Adrenal gland (tissue), 19 donors: ENCODE measurements around the gene NKIRAS1. TPM values are rescaled to one million over a fixed set of nuclear protein-coding genes. Genes with fewer than 3 reads are reported as not detected.
A peak's percentile ranks its signal among the peaks of the same experiment; 100 is the strongest.

Experiments
- DNase-seq, 7 donors: peaks; one replicate each; pipeline ENCODE4 v3.0.0-alpha.2; 2019 to 2020
- H3K27ac ChIP-seq, 5 donors: fragments of 200-600 bp; sonication (generic) in 4 of 5; 1 replicate in 3 of 5; 2 replicates in 2 of 5; pipeline versions ENCODE4 v1.5.1 to v1.8.0; 2016 to 2020; ENCODE audit warnings: mild to moderate bottlenecking in 1 of 5
- H3K27me3 ChIP-seq: fragments of 200-600 bp; 2 replicates; pipeline ENCODE4 v1.8.0; 2021
- H3K36me3 ChIP-seq, 2 donors: fragments of 200-600 bp; replicated peaks in 1 of 2; 1 replicate in 1 of 2; 2 replicates in 1 of 2; pipeline versions ENCODE4 v1.5.1 to v1.8.0; 2018 to 2022
- H3K4me1 ChIP-seq, 2 donors: fragments of 200-600 bp; replicated peaks in 1 of 2; 1 replicate in 1 of 2; 2 replicates in 1 of 2; pipeline versions ENCODE4 v1.5.1 to v1.8.0; 2018 to 2021
- H3K4me3 ChIP-seq, 4 donors: fragments of 200-600 bp; sonication (generic) in 3 of 4; one replicate each; pipeline ENCODE4 v1.5.1; 2016 to 2018
- H3K9me3 ChIP-seq, 3 donors: fragments of 200-600 bp; sonication (generic) in 1 of 3; replicated peaks in 1 of 3; 1 replicate in 2 of 3; 2 replicates in 1 of 3; pipeline versions ENCODE4 v1.5.1 to v1.8.0; 2016 to 2021
- CTCF ChIP-seq, 6 experiments: fragments of 450-650 bp in 4 of 6; fragments of 200-600 bp in 2 of 6; sonication (generic) in 1 of 6; IDR thresholded peaks; 1 replicate in 5 of 6; 2 replicates in 1 of 6; pipeline versions ENCODE4 v1.5.1 to v1.8.0; 2016 to 2021; ENCODE audit warnings: antibody characterized with exemption in 6 of 6, mild to moderate bottlenecking in 2 of 6, moderate library complexity in 1 of 6
- POLR2A ChIP-seq, 2 donors: fragments of 450-650 bp; IDR thresholded peaks; one replicate each; pipeline ENCODE4 v1.6.1; 2017; ENCODE audit warnings: antibody characterized with exemption in 2 of 2, mild to moderate bottlenecking in 2 of 2, moderate library complexity in 1 of 2
- WGBS, 4 donors: extraction: QIAGEN DNeasy Blood & Tissue Kit in 2 of 4; methylation state at CpG; one replicate each; pipeline versions ENCODE4 v1.1.5 to v1.1.7; 2013 to 2017; 5-methylcytosine and 5-hydroxymethylcytosine counted together
- intact Hi-C, 2 donors: fragments of 100-400 bp; cut with DNase I; formaldehyde crosslinking; loops; one replicate each; pipeline versions ENCODE4 v1.14.1 to v1.15.0; 2022 to 2023
- long read RNA-seq, 10 donors: library from polyadenylated mRNA in 3 of 10; unstranded in 2 of 10; stranded (forward) in 1 of 10; transcript quantifications; one replicate each; pipeline ENCODE4 v2.0.0 and lab custom pipeline, GENCODE V29; 2021 to 2026
- polyA plus RNA-seq, 3 donors: library from polyadenylated mRNA; stranded (reverse); fragments of 200-250 nt in 2 of 3; fragments of 350-450 nt in 1 of 3; fragmentation: Illumina TruSeq in 1 of 3; extraction: RNeasy Lipid Tissue Mini Kit (QIAGEN cat#74804) in 1 of 3; gene quantifications; one replicate each; pipeline ENCODE4 v1.2.3, GENCODE V29; 2013 to 2014
- total RNA-seq, 9 donors: library from RNA; depleted of rRNA in 4 of 9; stranded (reverse); fragments of >200 nt in 4 of 9; fragments of 120-200 nt in 1 of 9; fragmentation: NEBNext Ultra II Directional in 1 of 9; extraction: Animal tissue kit (Norgen Biotek cat#: 25700) in 1 of 9; gene quantifications; one replicate each; pipeline versions ENCODE4 v1.1.0 to v1.2.4, GENCODE V29; 2013 to 2023
- donor health status: healthy with polysubstance abuse.
- donor health status: Bipolar disorder and iron deficiency.
- donor health status: DM: yes; HTN: yes; CAD: no.
- donor health status: DM: no; HTN: no; CAD: no.
- donor health status: DM: no; HTN: no; CAD: no.
- donor health status: DM: yes; HTN: yes; CAD: no.

Gene NKIRAS1
- total RNA-seq (10 to 100 TPM; 11.2 to 36.5 (median 16.4) TPM), polyA plus RNA-seq (10 to 100 TPM in 1 of 3 donors, 1 to 10 TPM in 2; 6.7 to 31.4 (median 8.0) TPM)
- long read RNA-seq, donor 1, transcript NKIRAS1-206 (5 exons, 2,014 nt): major isoform, 8 of 1,524 reads
- long read RNA-seq, donor 1, partial matches to known transcripts: 491 of 1,524 reads
- long read RNA-seq, donor 1, other reads (novel, unspliced or antisense): 1,022 of 1,524 reads
- long read RNA-seq, donor 2, transcript NKIRAS1-206 (5 exons, 2,014 nt): major isoform, 6 of 8 reads
- long read RNA-seq, donor 2, partial matches to known transcripts: 0 of 8 reads
- long read RNA-seq, donor 2, other reads (novel, unspliced or antisense): 0 of 8 reads
- long read RNA-seq, donor 3, transcript NKIRAS1-206 (5 exons, 2,014 nt): major isoform, 9 of 13 reads
- long read RNA-seq, donor 3, partial matches to known transcripts: 0 of 13 reads
- long read RNA-seq, donor 3, other reads (novel, unspliced or antisense): 0 of 13 reads
- long read RNA-seq, donor 4, transcript NKIRAS1-206 (5 exons, 2,014 nt): major isoform, 15 of 20 reads
- long read RNA-seq, donor 4, partial matches to known transcripts: 0 of 20 reads
- long read RNA-seq, donor 4, other reads (novel, unspliced or antisense): 4 of 20 reads
- long read RNA-seq, donor 5, transcript NKIRAS1-206 (5 exons, 2,014 nt): major isoform, 17 of 21 reads
- long read RNA-seq, donor 5, partial matches to known transcripts: 0 of 21 reads
- long read RNA-seq, donor 5, other reads (novel, unspliced or antisense): 3 of 21 reads
- long read RNA-seq, donor 6, transcript NKIRAS1-206 (5 exons, 2,014 nt): major isoform, 9 of 13 reads
- long read RNA-seq, donor 6, partial matches to known transcripts: 1 of 13 reads
- long read RNA-seq, donor 6, other reads (novel, unspliced or antisense): 3 of 13 reads
- long read RNA-seq, donor 7, partial matches to known transcripts: 266 of 755 reads
- long read RNA-seq, donor 7, other reads (novel, unspliced or antisense): 483 of 755 reads
- long read RNA-seq, donor 8, transcript NKIRAS1-206 (5 exons, 2,014 nt): major isoform, 7 of 2,082 reads
- long read RNA-seq, donor 8, partial matches to known transcripts: 1,767 of 2,082 reads
- long read RNA-seq, donor 8, other reads (novel, unspliced or antisense): 307 of 2,082 reads
- long read RNA-seq, donor 9, partial matches to known transcripts: 0 of 6 reads
- long read RNA-seq, donor 9, other reads (novel, unspliced or antisense): 0 of 6 reads
- long read RNA-seq, donor 10, transcript NKIRAS1-206 (5 exons, 2,014 nt): major isoform, 6 of 1,334 reads
- long read RNA-seq, donor 10, partial matches to known transcripts: 468 of 1,334 reads
- long read RNA-seq, donor 10, other reads (novel, unspliced or antisense): 859 of 1,334 reads

GRCh38 chr3:23916886-23917678 is at the start of gene NKIRAS1, which contains the start of gene RPL15:
Gene NKIRAS1, minus strand, starts transcription at chr3:23916990. Its CDS starts 6,086 bp downstream, at chr3:23910904.
Gene RPL15, plus strand, starts transcription at chr3:23917132. Its CDS starts 728 bp downstream, at chr3:23917860.
- H3K4me3 ChIP-seq: peak within 1 kb of the TSS; percentile 13 to 90 (median 70)
- no peaks in the 10 kb centered on the region for H3K27me3 ChIP-seq
- intact Hi-C loops: no loop called here
- H3K27ac ChIP-seq: peak within 1 kb of the TSS; percentile 76 to 99 (median 94)
- WGBS, 4 donors: 0 to 1% (median 0%) methylated on average over 12 to 64 of the region's 64 CpGs
- DNase-seq: peak; percentile 97 to 99 (median 98)
- H3K36me3 ChIP-seq: peaks cover 0 to 30% of the 10 kb centered on the region in 2 donors
- no peaks in the 10 kb centered on the region for H3K9me3 ChIP-seq
- H3K4me1 ChIP-seq: peaks cover 16 to 56% of the 10 kb centered on the region in 2 donors
- TF ChIP-seq CTCF (IDR thresholded peaks at IDR 0.05) (peak; percentile 54 to 92 (median 68)), POLR2A (IDR thresholded peaks at IDR 0.05) (peak; percentile 97 to 98)

DNA sequence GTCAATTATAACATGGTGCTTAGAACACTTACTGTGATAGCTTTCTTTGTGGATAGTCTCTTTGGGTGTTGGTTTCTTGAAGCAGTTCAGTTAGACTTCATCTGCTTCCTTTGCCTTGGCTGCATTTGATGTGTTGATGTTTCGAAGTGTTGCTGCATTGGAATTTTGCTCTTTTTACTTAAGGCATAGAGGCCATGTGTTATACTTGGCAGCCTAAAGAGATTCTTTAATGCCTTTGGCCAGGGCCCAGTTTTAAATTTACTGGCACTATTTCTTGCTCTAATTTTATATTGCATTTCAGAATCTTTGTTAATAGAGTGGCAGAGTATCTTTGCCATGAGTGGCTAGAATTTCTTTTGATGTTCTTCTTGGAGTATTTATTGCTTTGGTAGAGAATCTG is 49.5 kb upstream of the NKIRAS1 start:
- H3K27ac ChIP-seq: no peak overlapping the region
- DNase-seq: no peak
- WGBS, 4 donors: 82 to 96% (median 95%) methylated on average over 1 of the region's 1 CpG
- no peaks in the 10 kb centered on the region for H3K9me3 ChIP-seq
- H3K27me3 ChIP-seq: no peaks in the 10 kb centered on the region
- H3K36me3 ChIP-seq: peaks cover 0 to 39% of the 10 kb centered on the region in 2 donors
- intact Hi-C loops: no loop called here
- no peak for TF ChIP-seq CTCF (IDR thresholded peaks at IDR 0.05)
- no peak for TF ChIP-seq POLR2A (IDR thresholded peaks at IDR 0.05)
- H3K4me1 ChIP-seq: peaks cover 0 to 5% of the 10 kb centered on the region in 2 donors
- no peak overlapping the region for H3K4me3 ChIP-seq

DNA sequence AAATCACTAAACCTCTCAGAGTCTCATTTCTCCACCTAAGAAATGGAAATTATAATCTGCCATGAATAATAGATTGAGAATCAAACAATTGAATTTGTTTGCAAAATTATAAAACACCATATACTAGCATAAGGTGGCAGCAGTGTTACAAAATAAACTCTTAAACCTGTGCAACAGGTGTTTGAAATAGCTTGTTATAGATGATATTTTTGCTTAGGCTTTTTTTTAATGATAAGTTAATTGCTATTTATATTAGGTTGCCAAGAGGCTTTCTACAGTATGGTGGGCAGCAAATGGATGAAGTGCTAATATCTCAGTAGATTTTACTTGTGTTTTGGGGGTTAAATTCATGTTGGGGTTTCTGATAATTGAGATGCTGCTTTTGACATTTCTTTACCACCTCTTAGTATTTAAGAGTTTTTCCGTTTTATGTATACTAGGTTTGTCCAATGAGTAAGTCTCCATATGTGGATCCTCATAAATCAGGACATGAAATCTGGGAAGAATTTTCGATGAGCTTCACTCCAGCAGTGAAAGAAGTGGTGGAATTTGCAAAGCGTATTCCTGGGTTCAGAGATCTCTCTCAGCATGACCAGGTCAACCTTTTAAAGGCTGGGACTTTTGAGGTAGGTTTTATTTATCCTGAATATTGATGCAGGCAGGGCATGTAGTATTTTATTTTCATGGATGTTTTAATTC is 47.9 kb upstream of the NKIRAS1 start:
- 83 to 90% (median 89%) methylated on average over 3 of the region's 3 CpGs for WGBS, 4 donors
- Histone ChIP-seq H3K36me3 (peaks cover 0 to 49% of the 10 kb centered on the region in 2 donors), H3K4me1 (peaks cover 0 to 5% of the 10 kb centered on the region in 2 donors), H3K27ac (no peak overlapping the region), H3K27me3 (no peaks in the 10 kb centered on the region), H3K9me3 (no peaks in the 10 kb centered on the region), H3K4me3 (no peak overlapping the region)
- intact Hi-C loops: no loop called here
- TF ChIP-seq POLR2A (IDR thresholded peaks at IDR 0.05): no peak
- TF ChIP-seq CTCF (IDR thresholded peaks at IDR 0.05): no peak
- no peak for DNase-seq
